ENCODE data around the gene UMOD. TPM values are rescaled to one million over a fixed set of nuclear protein-coding genes. Genes with fewer than 3 reads are reported as not detected.

The UMOD gene
- total RNA-seq, 6 donors from 2014 or later: not detected

DNA sequence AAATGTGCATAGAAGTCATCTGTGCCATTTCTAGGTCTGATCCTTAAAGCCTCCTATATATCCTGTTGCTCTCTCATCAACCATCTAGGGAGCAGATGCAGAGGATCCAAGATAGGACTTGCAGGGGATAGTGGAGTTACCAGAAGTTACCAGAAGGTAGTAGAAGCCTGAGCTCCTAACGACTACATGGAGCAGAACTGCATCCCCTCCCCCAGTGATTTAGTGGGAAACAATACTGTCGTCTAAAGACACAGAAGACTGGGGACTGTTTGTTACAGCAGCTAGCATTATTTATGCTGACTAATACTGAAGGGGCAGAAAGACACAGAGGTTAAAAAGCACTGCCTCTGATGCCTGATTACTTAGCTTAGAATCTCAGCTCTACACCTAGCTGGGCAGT is 41.0 kb downstream of the UMOD start:
- no peak for DNase-seq
- WGBS, 2 donors: 53 to 77% methylated on average over 2 of the region's 2 CpGs
- Histone ChIP-seq H3K4me3 (no peak overlapping the region), H3K27me3 (no peaks in the 10 kb centered on the region), H3K9me3 (no peaks in the 10 kb centered on the region), H3K4me1 (no peaks in the 10 kb centered on the region), H3K36me3 (no peaks in the 10 kb centered on the region), H3K27ac (no peak overlapping the region)
- no peak for TF ChIP-seq POLR2AphosphoS5 (IDR thresholded peaks at IDR 0.05)
- TF ChIP-seq CTCF (IDR thresholded peaks at IDR 0.05): no peak
- no peak for TF ChIP-seq POLR2A (IDR thresholded peaks at IDR 0.05)
- no peak for TF ChIP-seq EP300 (IDR thresholded peaks at IDR 0.05)
- ATAC-seq (ENCODE audit: low FRiP score in 2 of 2): no peak

- 87% methylated on average over 11 of the region's 11 CpGs for WGBS, 2 donors
These were observed 41.8 kb downstream of the UMOD start for GRCh38 chr16:20310421-20311395.

GRCh38 chr16:20309786-20310185 is 42.7 kb downstream of the UMOD start:
- no peak for ATAC-seq (ENCODE audit: low FRiP score in 2 of 2)
- no peak for DNase-seq
- no peak for TF ChIP-seq POLR2AphosphoS5 (IDR thresholded peaks at IDR 0.05)
- TF ChIP-seq EP300 (IDR thresholded peaks at IDR 0.05): no peak
- TF ChIP-seq POLR2A (IDR thresholded peaks at IDR 0.05): no peak
- no peak for TF ChIP-seq CTCF (IDR thresholded peaks at IDR 0.05)
- no peak overlapping the region for H3K4me3 ChIP-seq
- no peaks in the 10 kb centered on the region for H3K9me3 ChIP-seq
- H3K36me3 ChIP-seq: no peaks in the 10 kb centered on the region
- no peaks in the 10 kb centered on the region for H3K4me1 ChIP-seq
- H3K27me3 ChIP-seq: no peaks in the 10 kb centered on the region
- 84 to 87% methylated on average over 6 of the region's 6 CpGs for WGBS, 2 donors
- no peak overlapping the region for H3K27ac ChIP-seq

More at GRCh38 chr16:20310421-20311395, 41.8 kb downstream of the UMOD start:
- Histone ChIP-seq H3K4me3 (no peak overlapping the region), H3K27ac (no peak overlapping the region), H3K9me3 (no peaks in the 10 kb centered on the region), H3K27me3 (no peaks in the 10 kb centered on the region), H3K36me3 (no peaks in the 10 kb centered on the region), H3K4me1 (no peaks in the 10 kb centered on the region)
- TF ChIP-seq POLR2A (IDR thresholded peaks at IDR 0.05): no peak
- TF ChIP-seq EP300 (IDR thresholded peaks at IDR 0.05): no peak
- no peak for TF ChIP-seq CTCF (IDR thresholded peaks at IDR 0.05)
- no peak for TF ChIP-seq POLR2AphosphoS5 (IDR thresholded peaks at IDR 0.05)
- DNase-seq (no peak), ATAC-seq (ENCODE audit: low FRiP score in 2 of 2) (no peak)

- no peaks in the 10 kb centered on the region for H3K9me3 ChIP-seq
- no peak for TF ChIP-seq EP300 (IDR thresholded peaks at IDR 0.05)
- TF ChIP-seq CTCF (IDR thresholded peaks at IDR 0.05): no peak
- no peak for TF ChIP-seq POLR2AphosphoS5 (IDR thresholded peaks at IDR 0.05)
- TF ChIP-seq POLR2A (IDR thresholded peaks at IDR 0.05): no peak
- no peak overlapping the region for H3K4me3 ChIP-seq
- no peaks in the 10 kb centered on the region for H3K4me1 ChIP-seq
- 71 to 75% methylated on average over 4 of the region's 4 CpGs for WGBS, 2 donors
- H3K27me3 ChIP-seq: no peaks in the 10 kb centered on the region
- no peak overlapping the region for H3K27ac ChIP-seq
- ATAC-seq (ENCODE audit: low FRiP score in 2 of 2) (no peak), DNase-seq (no peak)
- H3K36me3 ChIP-seq: no peaks in the 10 kb centered on the region
These were observed 43.5 kb downstream of the UMOD start for GRCh38 chr16:20308801-20309590.

Data from upper lobe of left lung (tissue), 6 donors.